ENCODE data around the gene PIM1. TPM values are rescaled to one million over a fixed set of nuclear protein-coding genes. Genes with fewer than 3 reads are reported as not detected.

Gene PIM1
- total RNA-seq, 1 experiment from 2014 or later, result 47.5 TPM

DNA sequence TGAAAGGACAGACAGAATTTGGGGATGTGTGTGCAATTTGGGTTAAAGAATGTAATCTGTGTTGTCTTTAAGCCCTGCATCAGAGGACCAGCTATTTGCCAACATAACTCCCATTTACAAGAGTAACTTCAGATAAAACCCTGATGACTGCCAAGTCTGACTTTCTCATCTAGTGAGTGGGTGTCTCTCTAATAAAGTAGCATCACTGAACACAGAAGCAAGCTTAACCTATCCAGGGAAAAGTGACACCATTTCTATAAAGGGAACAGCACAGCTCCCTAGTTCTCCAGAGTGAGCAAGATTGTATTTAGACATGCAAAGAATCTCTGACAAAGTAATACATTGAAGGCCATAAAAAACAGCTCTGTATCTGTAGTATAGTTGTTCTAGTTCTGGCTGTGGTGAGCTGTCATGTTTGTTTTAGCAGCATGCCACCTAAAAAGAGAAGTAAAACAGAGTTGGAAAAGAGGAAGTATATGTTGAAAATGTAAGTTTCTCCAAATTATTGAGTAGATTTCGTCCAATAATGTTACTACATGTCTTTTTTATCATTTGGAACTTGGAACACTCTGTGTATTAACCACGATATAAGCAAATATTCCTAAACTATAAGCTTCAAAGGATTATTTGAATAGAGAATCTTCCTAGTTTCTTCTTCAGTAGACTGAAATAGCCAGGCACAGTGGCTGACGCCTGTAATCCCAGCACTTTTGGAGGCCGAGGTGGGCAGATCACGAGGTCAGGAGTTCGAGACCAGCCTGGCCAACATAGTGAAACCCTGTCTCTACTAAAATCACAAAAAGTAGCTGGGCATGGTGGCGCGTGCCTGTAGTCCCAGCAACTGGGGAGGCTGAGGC lies 8.8 kb upstream of the PIM1 start:
- Histone ChIP-seq H3K9ac (ENCODE audit: extremely low read depth, insufficient read length, low read length) (no peak overlapping the region), H3K79me1 (ENCODE audit: insufficient read depth, low read depth, low read length, poor library complexity, severe bottlenecking) (no peaks in the 10 kb centered on the region), H3K4me1 (ENCODE audit: insufficient read depth, low read length) (no peaks in the 10 kb centered on the region), H2AFZ (ENCODE audit: low read length) (no peak overlapping the region), H3K23ac (ENCODE audit: insufficient read length, low read depth, low read length) (no peak overlapping the region), H3K4ac (ENCODE audit: low read depth, low read length) (no peak overlapping the region), H3T11ph (ENCODE audit: low read length) (no peak overlapping the region), H4K20me1 (ENCODE audit: control insufficient read depth, insufficient read depth, insufficient read length) (no peaks in the 10 kb centered on the region), H3K14ac (ENCODE audit: insufficient read depth, low read length) (no peak overlapping the region), H3K56ac (ENCODE audit: insufficient read length, low read depth, low read length) (no peak overlapping the region), H3K4me2 (ENCODE audit: insufficient read depth, insufficient read length, low read length) (no peak overlapping the region), H2BK15ac (ENCODE audit: low read depth, low read length) (no peak overlapping the region), H3K18ac (ENCODE audit: insufficient read length, low read depth, low read length) (no peak overlapping the region), H3K27ac (ENCODE audit: insufficient read length, low read depth, low read length) (no peak overlapping the region), H4K91ac (ENCODE audit: insufficient read length, low read depth, low read length) (no peak overlapping the region), H3K9me3 (ENCODE audit: control insufficient read depth, low read depth, low read length) (no peaks in the 10 kb centered on the region), H3K27me3 (ENCODE audit: insufficient read depth, low read length) (no peaks in the 10 kb centered on the region), H2AK5ac (ENCODE audit: insufficient read length, low read length) (no peak overlapping the region), H4K8ac (replicated peaks; ENCODE audit: insufficient read length, low read depth, low read length) (no peak overlapping the region), H3K79me2 (ENCODE audit: insufficient read depth, low read length) (no peaks in the 10 kb centered on the region), H3K23me2 (ENCODE audit: insufficient read length, low read depth, low read length, poor library complexity, severe bottlenecking) (no peaks in the 10 kb centered on the region), H4K5ac (ENCODE audit: insufficient read length, low read depth, low read length) (no peak overlapping the region), H2BK120ac (ENCODE audit: low read depth, low read length, poor library complexity, severe bottlenecking) (no peak overlapping the region), H2BK5ac (ENCODE audit: insufficient read length, low read length) (no peak overlapping the region), H2BK20ac (ENCODE audit: low read depth, low read length, poor library complexity, severe bottlenecking) (no peak overlapping the region), H2BK12ac (ENCODE audit: insufficient read length, low read depth, low read length) (no peak overlapping the region)
- Mint-ChIP-seq H3K4me1 (0 out of 4 replicates have a peak, but pooled peaks cover 0 to 4% of the 10 kb centered on the region in 2 experiments), H3K4me3 (no peak overlapping the region; a peak in 1 of 5 replicates), H3K27me3 (ENCODE audit: low read depth) (no peaks in the 10 kb centered on the region), H3K27ac (no peak overlapping the region), H3K36me3 (ENCODE audit: insufficient read depth in 1 of 3, low read depth in 3 of 3) (no peaks in the 10 kb centered on the region), H3K9me3 (no peaks in the 10 kb centered on the region; a peak in 1 of 5 replicates)
- no peak for DNase-seq
- no peak for TF ChIP-seq CTCF (conservative IDR thresholded peaks at IDR 0.05)
- WGBS (ENCODE audit: extremely low coverage, insufficient read length, low lambda C conversion rate), result no CpG with 5 or more reads among the region's 8 CpGs
